Adrenal gland (tissue), 12 donors: Measurements from ENCODE around the gene MLLT6. TPM values are rescaled to one million over a fixed set of nuclear protein-coding genes. Genes with fewer than 3 reads are reported as not detected.

ENCODE experiments used
- DNase-seq, 7 donors: peaks; one replicate each; pipeline ENCODE4 v3.0.0-alpha.2; 2019 to 2020
- H3K27ac ChIP-seq, 5 donors: fragments of 200-600 bp; sonication (generic) in 4 of 5; 1 replicate in 3 of 5; 2 replicates in 2 of 5; pipeline versions ENCODE4 v1.5.1 to v1.8.0; 2016 to 2020; ENCODE audit warnings: mild to moderate bottlenecking in 1 of 5
- H3K27me3 ChIP-seq: fragments of 200-600 bp; 2 replicates; pipeline ENCODE4 v1.8.0; 2021
- H3K36me3 ChIP-seq, 2 donors: fragments of 200-600 bp; replicated peaks in 1 of 2; 1 replicate in 1 of 2; 2 replicates in 1 of 2; pipeline versions ENCODE4 v1.5.1 to v1.8.0; 2018 to 2022
- H3K4me1 ChIP-seq, 2 donors: fragments of 200-600 bp; replicated peaks in 1 of 2; 1 replicate in 1 of 2; 2 replicates in 1 of 2; pipeline versions ENCODE4 v1.5.1 to v1.8.0; 2018 to 2021
- H3K4me3 ChIP-seq, 4 donors: fragments of 200-600 bp; sonication (generic) in 3 of 4; one replicate each; pipeline ENCODE4 v1.5.1; 2016 to 2018
- H3K9me3 ChIP-seq, 3 donors: fragments of 200-600 bp; sonication (generic) in 1 of 3; replicated peaks in 1 of 3; 1 replicate in 2 of 3; 2 replicates in 1 of 3; pipeline versions ENCODE4 v1.5.1 to v1.8.0; 2016 to 2021
- CTCF ChIP-seq, 6 experiments: fragments of 450-650 bp in 4 of 6; fragments of 200-600 bp in 2 of 6; sonication (generic) in 1 of 6; IDR thresholded peaks; 1 replicate in 5 of 6; 2 replicates in 1 of 6; pipeline versions ENCODE4 v1.5.1 to v1.8.0; 2016 to 2021; ENCODE audit warnings: antibody characterized with exemption in 6 of 6, mild to moderate bottlenecking in 2 of 6, moderate library complexity in 1 of 6
- POLR2A ChIP-seq, 2 donors: fragments of 450-650 bp; IDR thresholded peaks; one replicate each; pipeline ENCODE4 v1.6.1; 2017; ENCODE audit warnings: antibody characterized with exemption in 2 of 2, mild to moderate bottlenecking in 2 of 2, moderate library complexity in 1 of 2
- WGBS, 4 donors: extraction: QIAGEN DNeasy Blood & Tissue Kit in 2 of 4; methylation state at CpG; one replicate each; pipeline versions ENCODE4 v1.1.5 to v1.1.7; 2013 to 2017; 5-methylcytosine and 5-hydroxymethylcytosine counted together
- intact Hi-C, 2 donors: fragments of 100-400 bp; cut with DNase I; formaldehyde crosslinking; loops; one replicate each; pipeline versions ENCODE4 v1.14.1 to v1.15.0; 2022 to 2023
- polyA plus RNA-seq, 3 donors: library from polyadenylated mRNA; stranded (reverse); fragments of 200-250 nt in 2 of 3; fragments of 350-450 nt in 1 of 3; fragmentation: Illumina TruSeq in 1 of 3; extraction: RNeasy Lipid Tissue Mini Kit (QIAGEN cat#74804) in 1 of 3; gene quantifications; one replicate each; pipeline ENCODE4 v1.2.3, GENCODE V29; 2013 to 2014
- total RNA-seq, 9 donors: library from RNA; depleted of rRNA in 4 of 9; stranded (reverse); fragments of >200 nt in 4 of 9; fragments of 120-200 nt in 1 of 9; fragmentation: NEBNext Ultra II Directional in 1 of 9; extraction: Animal tissue kit (Norgen Biotek cat#: 25700) in 1 of 9; gene quantifications; one replicate each; pipeline versions ENCODE4 v1.1.0 to v1.2.4, GENCODE V29; 2013 to 2023
- donor health status: healthy with polysubstance abuse.
- donor health status: Bipolar disorder and iron deficiency.
- donor health status: DM: yes; HTN: yes; CAD: no.
- donor health status: DM: no; HTN: no; CAD: no.
- donor health status: DM: no; HTN: no; CAD: no.
- donor health status: DM: yes; HTN: yes; CAD: no.

The MLLT6 gene
- total and polyA plus RNA-seq, 12 donors = 24.5 to 339 (median 85.2) TPM

DNA sequence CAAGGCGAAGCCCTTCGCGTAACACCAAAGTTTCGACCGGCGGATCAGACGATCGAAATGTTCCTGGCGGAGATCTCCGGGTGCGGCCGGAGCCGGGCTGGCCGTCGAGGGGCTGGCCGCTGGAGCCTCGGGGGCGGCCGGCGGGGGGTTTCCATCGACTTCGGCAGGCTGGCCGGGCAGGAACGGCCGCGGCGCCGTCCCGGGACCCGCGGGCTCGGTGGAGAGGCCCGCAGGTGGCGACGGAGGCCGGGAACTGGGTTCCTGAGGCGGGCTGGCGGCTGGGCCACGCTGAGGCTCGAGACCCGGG, 31.4 kb upstream of the MLLT6 start:
- peak in 3 of 7 donors; percentile 34 to 38 (median 38) for DNase-seq
- Histone ChIP-seq H3K36me3 (no peaks in the 10 kb centered on the region), H3K27me3 (peaks cover 4% of the 10 kb centered on the region), H3K4me1 (peaks cover 11 to 23% of the 10 kb centered on the region in 2 donors), H3K9me3 (no peaks in the 10 kb centered on the region), H3K4me3 (peak overlapping the region in 2 of 4 donors; percentile 47 to 61), H3K27ac (no peak overlapping the region)
- intact Hi-C loops = loop anchor here in 1 of 2 donors (5.0 kb wide), 1 partner anchor 64 kb away; no protein-coding TSS in a partner anchor
- WGBS, 4 donors = 0 to 1% (median 1%) methylated on average over 1 to 41 of the region's 41 CpGs; no CpG with 5 or more reads in 1 of the 4 donors
- TF ChIP-seq CTCF (IDR thresholded peaks at IDR 0.05) (no peak), POLR2A (IDR thresholded peaks at IDR 0.05) (no peak)

GRCh38 chr17:38674014-38674748, 30.9 kb upstream of the MLLT6 start:
- Histone ChIP-seq H3K4me3 (peak overlapping the region in 2 of 4 donors; percentile 47 to 61), H3K9me3 (no peaks in the 10 kb centered on the region), H3K36me3 (no peaks in the 10 kb centered on the region), H3K27me3 (peaks cover 4% of the 10 kb centered on the region), H3K27ac (peak overlapping the region in 1 of 5 donors; percentile 36), H3K4me1 (peaks cover 11 to 23% of the 10 kb centered on the region in 2 donors)
- TF ChIP-seq POLR2A (IDR thresholded peaks at IDR 0.05) = no peak
- no peak for TF ChIP-seq CTCF (IDR thresholded peaks at IDR 0.05)
- peak in 4 of 7 donors; percentile 36 to 39 (median 38) for DNase-seq
- WGBS, 4 donors = 0 to 1% (median 1%) methylated on average over 6 to 82 of the region's 85 CpGs; no CpG with 5 or more reads in 1 of the 4 donors
- intact Hi-C loops = loop anchor here in 1 of 2 donors (5.0 kb wide), 1 partner anchor 63 kb away; no protein-coding TSS in a partner anchor

DNA sequence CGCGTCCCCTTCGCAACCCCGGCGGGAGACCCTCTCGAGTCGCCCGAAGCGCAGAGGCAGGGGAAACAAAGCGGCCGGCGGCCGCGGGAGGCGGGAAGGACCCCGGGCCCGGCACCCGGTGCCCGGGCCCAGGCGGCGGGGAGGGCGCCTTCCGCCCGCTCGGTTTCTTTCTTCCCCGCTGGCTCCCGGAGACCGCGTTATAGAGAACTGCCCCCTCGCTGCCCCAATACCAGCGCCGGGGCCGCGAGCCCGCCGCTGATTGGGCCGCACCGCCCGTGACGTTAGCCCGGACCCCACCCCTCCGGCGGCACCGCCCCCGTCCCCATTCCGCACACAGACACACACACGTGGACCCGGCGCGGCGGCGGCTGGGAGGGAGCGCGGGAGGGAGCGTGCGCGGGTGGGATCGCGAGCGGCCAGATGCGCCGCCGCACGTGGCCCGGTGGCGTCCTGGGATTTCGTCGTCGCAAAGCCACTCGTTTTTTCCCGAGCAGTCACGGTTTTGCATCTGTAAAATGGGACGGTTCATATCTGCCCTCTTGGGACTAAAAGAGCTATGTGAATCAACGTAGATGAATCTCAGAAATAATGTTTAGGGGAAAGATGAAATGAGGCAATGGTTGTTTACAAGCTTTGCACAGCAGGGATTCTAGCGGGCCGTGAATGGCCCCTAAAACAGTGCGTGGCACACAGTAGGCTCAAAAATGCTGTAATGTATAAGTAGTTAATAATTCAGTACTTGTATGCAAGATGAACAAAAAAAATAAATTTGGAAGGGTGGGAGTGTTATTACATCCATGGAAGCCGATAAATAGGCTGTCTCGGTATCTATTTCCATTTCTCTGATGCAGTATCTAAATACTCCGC, 30.1 kb upstream of the MLLT6 start, which contains the start of gene EPOP:
TSS of gene EPOP (minus strand) at position 209 of the 867 bp plus-strand sequence. CDS start 462 bp downstream, outside the sequence.
- Histone ChIP-seq H3K27ac (peak within 1 kb of the TSS in 1 of 5 donors; percentile 36), H3K9me3 (no peaks in the 10 kb centered on the region), H3K4me3 (peak within 1 kb of the TSS in 2 of 4 donors; percentile 47 to 61), H3K36me3 (no peaks in the 10 kb centered on the region), H3K4me1 (peaks cover 11 to 23% of the 10 kb centered on the region in 2 donors), H3K27me3 (peaks cover 4% of the 10 kb centered on the region)
- peak; percentile 90 to 94 (median 91) for DNase-seq
- WGBS, 4 donors = 3 to 16% (median 5%) methylated on average over 14 to 78 of the region's 80 CpGs
- TF ChIP-seq CTCF (IDR thresholded peaks at IDR 0.05) (no peak), POLR2A (IDR thresholded peaks at IDR 0.05) (peak in 1 of 2 donors; percentile 79)
- intact Hi-C loops = loop anchor here (5.0 kb wide), 1 partner anchor 62 kb away; no protein-coding TSS in a partner anchor
